ENCODE measurements around the gene BAZ2B.

Gene BAZ2B

GRCh38 chr2:159571540-159572260 lies 44.6 kb downstream of the BAZ2B start:
- POLR2A ChIA-PET = no interaction called here
- CTCF ChIA-PET = no interaction called here
- TF ChIP-seq FOXM1 (IDR thresholded peaks at IDR 0.05; ENCODE audit: borderline replicate concordance) = no peak
- no peak for TF ChIP-seq ZNF384 (IDR thresholded peaks at IDR 0.05)
- TF ChIP-seq PKNOX1 (IDR thresholded peaks at IDR 0.05) = no peak
- TF ChIP-seq BHLHE40 (IDR thresholded peaks at IDR 0.05; ENCODE audit: borderline replicate concordance) = no peak
- no peak for TF ChIP-seq HDGF (IDR thresholded peaks at IDR 0.05; ENCODE audit: borderline replicate concordance)
- no peak for TF ChIP-seq CTBP1 (IDR thresholded peaks at IDR 0.05; ENCODE audit: borderline replicate concordance)
- no peak for TF ChIP-seq TARDBP (IDR thresholded peaks at IDR 0.05)
- no peak for TF ChIP-seq NFRKB (IDR thresholded peaks at IDR 0.05)
- no peak for DNase-seq (ENCODE audit: extremely low spot score)

- no peak for TF ChIP-seq SP1 (IDR thresholded peaks at IDR 0.05)
- no peak for TF ChIP-seq HDGF (IDR thresholded peaks at IDR 0.05; ENCODE audit: borderline replicate concordance)
- ChIA-PET POLR2A (no interaction called here), CTCF (no interaction called here)
- no peak for DNase-seq (ENCODE audit: extremely low spot score)
Observed at GRCh38 chr2:159564081-159564480, 52.3 kb downstream of the BAZ2B start.

GRCh38 chr2:159562248-159562647 lies 54.1 kb downstream of the BAZ2B start:
- ChIA-PET POLR2A (no interaction called here), CTCF (no interaction called here)
- DNase-seq (ENCODE audit: extremely low spot score) = no peak
- no peak for TF ChIP-seq FOXM1 (IDR thresholded peaks at IDR 0.05; ENCODE audit: borderline replicate concordance)
- TF ChIP-seq BHLHE40 (IDR thresholded peaks at IDR 0.05; ENCODE audit: borderline replicate concordance) = no peak
- no peak for TF ChIP-seq TARDBP (IDR thresholded peaks at IDR 0.05)
- no peak for TF ChIP-seq CTBP1 (IDR thresholded peaks at IDR 0.05; ENCODE audit: borderline replicate concordance)
- no peak for TF ChIP-seq NFRKB (IDR thresholded peaks at IDR 0.05)
- TF ChIP-seq SP1 (IDR thresholded peaks at IDR 0.05) = no peak
- TF ChIP-seq L3MBTL2 (conservative IDR thresholded peaks at IDR 0.05) = no peak
- TF ChIP-seq ELF4 (IDR thresholded peaks at IDR 0.05) = no peak

GRCh38 chr2:159561786-159562185 lies 54.6 kb downstream of the BAZ2B start:
- ChIA-PET POLR2A (no interaction called here), CTCF (no interaction called here)
- no peak for TF ChIP-seq ARNT (IDR thresholded peaks at IDR 0.05)
- no peak for TF ChIP-seq LEF1 (IDR thresholded peaks at IDR 0.05; ENCODE audit: borderline replicate concordance)
- TF ChIP-seq HDGF (IDR thresholded peaks at IDR 0.05; ENCODE audit: borderline replicate concordance) = no peak
- no peak for TF ChIP-seq FOXA1 (IDR thresholded peaks at IDR 0.05)
- no peak for TF ChIP-seq NFRKB (IDR thresholded peaks at IDR 0.05)
- TF ChIP-seq CTBP1 (IDR thresholded peaks at IDR 0.05; ENCODE audit: borderline replicate concordance) = no peak
- no peak for TF ChIP-seq L3MBTL2 (conservative IDR thresholded peaks at IDR 0.05)
- no peak for TF ChIP-seq ZNF384 (IDR thresholded peaks at IDR 0.05)
- DNase-seq (ENCODE audit: extremely low spot score) = no peak

GRCh38 chr2:159561242-159561641 lies 55.1 kb downstream of the BAZ2B start:
- ChIA-PET CTCF (no interaction called here), POLR2A (no interaction called here)
- TF ChIP-seq HDGF (IDR thresholded peaks at IDR 0.05; ENCODE audit: borderline replicate concordance) = no peak
- TF ChIP-seq PKNOX1 (IDR thresholded peaks at IDR 0.05) = no peak
- TF ChIP-seq LEF1 (IDR thresholded peaks at IDR 0.05; ENCODE audit: borderline replicate concordance) = no peak
- no peak for TF ChIP-seq FOXA1 (IDR thresholded peaks at IDR 0.05)
- no peak for TF ChIP-seq ARNT (IDR thresholded peaks at IDR 0.05)
- no peak for TF ChIP-seq NFRKB (IDR thresholded peaks at IDR 0.05)
- no peak for TF ChIP-seq SUZ12 (IDR thresholded peaks at IDR 0.05)
- no peak for TF ChIP-seq FOXM1 (IDR thresholded peaks at IDR 0.05; ENCODE audit: borderline replicate concordance)
- no peak for TF ChIP-seq BHLHE40 (IDR thresholded peaks at IDR 0.05; ENCODE audit: borderline replicate concordance)
- no peak for TF ChIP-seq FOXK2 (IDR thresholded peaks at IDR 0.05)
- DNase-seq (ENCODE audit: extremely low spot score) = no peak

- no peak for DNase-seq (ENCODE audit: extremely low spot score)
- POLR2A ChIA-PET = no interaction called here
- CTCF ChIA-PET = interaction anchor here (0.5 to 0.6 kb wide), 2 partner anchors 380 to 650 kb away, joined by 3 to 4 read pairs; no protein-coding TSS in a partner anchor
- TF ChIP-seq SUZ12 (IDR thresholded peaks at IDR 0.05) = no peak
- no peak for TF ChIP-seq L3MBTL2 (conservative IDR thresholded peaks at IDR 0.05)
- no peak for TF ChIP-seq ELF4 (IDR thresholded peaks at IDR 0.05)
- no peak for TF ChIP-seq SP1 (IDR thresholded peaks at IDR 0.05)
- no peak for TF ChIP-seq LEF1 (IDR thresholded peaks at IDR 0.05; ENCODE audit: borderline replicate concordance)
- no peak for TF ChIP-seq FOXM1 (IDR thresholded peaks at IDR 0.05; ENCODE audit: borderline replicate concordance)
- TF ChIP-seq PKNOX1 (IDR thresholded peaks at IDR 0.05) = no peak
- no peak for TF ChIP-seq BHLHE40 (IDR thresholded peaks at IDR 0.05; ENCODE audit: borderline replicate concordance)
Observed at GRCh38 chr2:159559034-159559433, 57.3 kb downstream of the BAZ2B start.

- no peak for DNase-seq (ENCODE audit: extremely low spot score)
- CTCF ChIA-PET = no interaction called here
- POLR2A ChIA-PET = no interaction called here
Observed at GRCh38 chr2:159558479-159558878, 57.9 kb downstream of the BAZ2B start.

More at GRCh38 chr2:159558479-159558878, 57.9 kb downstream of the BAZ2B start:
- no peak for TF ChIP-seq ELF4 (IDR thresholded peaks at IDR 0.05)
- TF ChIP-seq NFRKB (IDR thresholded peaks at IDR 0.05) = no peak
- TF ChIP-seq BHLHE40 (IDR thresholded peaks at IDR 0.05; ENCODE audit: borderline replicate concordance) = no peak
- TF ChIP-seq FOXM1 (IDR thresholded peaks at IDR 0.05; ENCODE audit: borderline replicate concordance) = no peak
- TF ChIP-seq TARDBP (IDR thresholded peaks at IDR 0.05) = no peak
- no peak for TF ChIP-seq SUZ12 (IDR thresholded peaks at IDR 0.05)
- no peak for TF ChIP-seq CTBP1 (IDR thresholded peaks at IDR 0.05; ENCODE audit: borderline replicate concordance)
